Esophagus muscularis mucosa (tissue), 3 donors: ENCODE data around the gene CPLANE2.

Source experiments
- POLR2AphosphoS5 ChIP-seq, 2 donors: sonication (generic); formaldehyde crosslinking; IDR thresholded peaks; one replicate each; pipeline ENCODE4 v1.6.1; 2017; ENCODE audit warnings: antibody characterized with exemption in 2 of 2
- TF ChIP-seq, protein P1 (sequence below), 3 experiments: fragments of 200-600 bp in 2 of 3; fragments of 450-650 bp in 1 of 3; sonication (generic) in 2 of 3; IDR thresholded peaks; one replicate each; pipeline ENCODE4 v1.5.1; 2017 to 2019; ENCODE audit warnings: antibody characterized with exemption in 3 of 3, mild to moderate bottlenecking in 2 of 3, moderate library complexity in 1 of 3

DNA sequence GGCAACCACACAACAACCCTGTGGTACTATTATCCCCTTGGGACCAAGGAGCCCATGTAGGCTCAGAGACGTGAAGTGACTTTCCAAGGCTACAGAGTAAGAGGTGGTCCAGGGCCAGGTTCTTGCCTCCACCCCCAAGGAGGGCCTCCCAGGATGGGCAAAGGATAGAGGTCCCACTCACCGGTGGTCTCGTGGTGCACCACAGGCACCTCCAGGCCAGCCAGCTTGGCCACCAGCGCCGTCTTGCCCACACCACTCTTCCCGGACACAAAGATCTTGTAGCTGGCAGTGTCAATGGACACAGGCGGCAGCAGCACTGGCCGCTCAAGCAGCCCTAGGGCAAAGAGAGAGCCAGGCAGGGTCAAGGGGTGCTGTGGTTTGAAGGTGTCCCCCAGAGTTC is 3.6 kb downstream of the CPLANE2 start:
- TF ChIP-seq, protein P1, sequence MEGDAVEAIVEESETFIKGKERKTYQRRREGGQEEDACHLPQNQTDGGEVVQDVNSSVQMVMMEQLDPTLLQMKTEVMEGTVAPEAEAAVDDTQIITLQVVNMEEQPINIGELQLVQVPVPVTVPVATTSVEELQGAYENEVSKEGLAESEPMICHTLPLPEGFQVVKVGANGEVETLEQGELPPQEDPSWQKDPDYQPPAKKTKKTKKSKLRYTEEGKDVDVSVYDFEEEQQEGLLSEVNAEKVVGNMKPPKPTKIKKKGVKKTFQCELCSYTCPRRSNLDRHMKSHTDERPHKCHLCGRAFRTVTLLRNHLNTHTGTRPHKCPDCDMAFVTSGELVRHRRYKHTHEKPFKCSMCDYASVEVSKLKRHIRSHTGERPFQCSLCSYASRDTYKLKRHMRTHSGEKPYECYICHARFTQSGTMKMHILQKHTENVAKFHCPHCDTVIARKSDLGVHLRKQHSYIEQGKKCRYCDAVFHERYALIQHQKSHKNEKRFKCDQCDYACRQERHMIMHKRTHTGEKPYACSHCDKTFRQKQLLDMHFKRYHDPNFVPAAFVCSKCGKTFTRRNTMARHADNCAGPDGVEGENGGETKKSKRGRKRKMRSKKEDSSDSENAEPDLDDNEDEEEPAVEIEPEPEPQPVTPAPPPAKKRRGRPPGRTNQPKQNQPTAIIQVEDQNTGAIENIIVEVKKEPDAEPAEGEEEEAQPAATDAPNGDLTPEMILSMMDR (IDR thresholded peaks at IDR 0.05), result no peak
- TF ChIP-seq POLR2AphosphoS5 (IDR thresholded peaks at IDR 0.05), result no peak
